AG04449 (cell line): ENCODE measurements around the gene PTPMT1.

Source experiments
- CTCF ChIA-PET: fragments of 350-600 bp; formaldehyde crosslinking; extraction: SDS; loops from one replicate; lab custom pipeline; 2021; ENCODE audit warnings: antibody characterized with exemption; lab: Yijun Ruan, JAX
- POLR2A ChIA-PET: fragments of 400-600, 350-600 bp; formaldehyde crosslinking; extraction: SDS; loops from one replicate; lab custom pipeline; 2020; ENCODE audit warnings: antibody characterized with exemption, inconsistent platforms; lab: Yijun Ruan, JAX
- DNase-seq: peaks from one replicate; pipeline ENCODE4 v3.0.0-alpha.2; 2010; ENCODE audit warnings: low read depth, low spot score
- H3K4me3 ChIP-seq: 2 replicates; pipeline ENCODE4 v1.5.1; 2011; ENCODE audit warnings: low read depth, mild to moderate bottlenecking, control low read depth, low read length
- CTCF ChIP-seq: IDR thresholded peaks from one replicate; pipeline ENCODE4 v1.5.1; 2011; ENCODE audit warnings: mild to moderate bottlenecking, moderate library complexity, low read length, control low read depth, inconsistent platforms; ENCODE audit not compliant: insufficient read depth; ENCODE audit errors: missing control alignments

PTPMT1 gene

GRCh38 chr11:47599902-47600301 is 34.5 kb downstream of the PTPMT1 start:
- POLR2A ChIA-PET, result interaction anchor here (0.7 kb wide), 1 partner anchor 21 kb away, joined by 3 read pairs; the partner anchor contains the start of genes KBTBD4 and NDUFS3
- no peak for DNase-seq
- TF ChIP-seq CTCF, result no peak
- H3K4me3 ChIP-seq, result no peak overlapping the region
- CTCF ChIA-PET, result no interaction called here

GRCh38 chr11:47603295-47603694 is 37.9 kb downstream of the PTPMT1 start:
- no peak overlapping the region for H3K4me3 ChIP-seq
- DNase-seq, result no peak
- TF ChIP-seq CTCF, result no peak
- ChIA-PET POLR2A (no interaction called here), CTCF (interaction anchor here (0.7 to 1.2 kb wide), 3 partner anchors 15 to 229 kb away, joined by 3 to 4 read pairs (median 4); no protein-coding TSS in a partner anchor)

- ChIA-PET POLR2A (no interaction called here), CTCF (interaction anchor here (1.3 to 4.5 kb wide), 4 partner anchors 11 to 232 kb away, joined by 3 to 41 read pairs (median 7); partner anchors contain the start of gene C1QTNF4)
- no peak overlapping the region for H3K4me3 ChIP-seq
- no peak for TF ChIP-seq CTCF
- no peak for DNase-seq
Observed at GRCh38 chr11:47605921-47606320, 40.5 kb downstream of the PTPMT1 start.

GRCh38 chr11:47606731-47607130 is 41.3 kb downstream of the PTPMT1 start:
- no peak overlapping the region for H3K4me3 ChIP-seq
- no peak for TF ChIP-seq CTCF
- no peak for DNase-seq
- CTCF ChIA-PET, result interaction anchor here (1.1 to 4.5 kb wide), 4 partner anchors 10 to 233 kb away, joined by 3 to 41 read pairs (median 6); partner anchors contain the start of genes KBTBD4 and NDUFS3
- POLR2A ChIA-PET, result interaction anchor here (0.8 to 1.1 kb wide), 3 partner anchors 9 to 20 kb away, joined by 3 read pairs; partner anchors contain the start of gene FAM180B

GRCh38 chr11:47607380-47607779 is 42.0 kb downstream of the PTPMT1 start:
- peak; percentile 76 for DNase-seq
- H3K4me3 ChIP-seq, result no peak overlapping the region; the same call in 1 of the 2 replicates

GRCh38 chr11:47609675-47610074 is 44.3 kb downstream of the PTPMT1 start:
- ChIA-PET POLR2A (no interaction called here), CTCF (no interaction called here)
- no peak for TF ChIP-seq CTCF
- DNase-seq, result no peak
- no peak overlapping the region for H3K4me3 ChIP-seq

More at GRCh38 chr11:47607380-47607779, 42.0 kb downstream of the PTPMT1 start:
- ChIA-PET CTCF (interaction anchor here (1.1 to 4.5 kb wide), 5 partner anchors 9 to 233 kb away, joined by 3 to 41 read pairs (median 4); partner anchors contain the start of genes KBTBD4 and NDUFS3), POLR2A (interaction anchor here (0.5 to 1.1 kb wide), 5 partner anchors 8 to 331 kb away, joined by 3 to 4 read pairs (median 3); partner anchors contain the start of gene FAM180B)
- TF ChIP-seq CTCF, result no peak
